ENCODE results near the gene FAM193A.
"Not testable (repeated sequence)": the region's sequence is repeated elsewhere in the genome, so short reads cannot be mapped to it uniquely, and the experiment has no call there.

Gene FAM193A

GRCh38 chr4:2503809-2504208, 32.6 kb upstream of the FAM193A start:
- POLR2A ChIA-PET, result no interaction called here
- CTCF ChIA-PET, result interaction anchor here (1.8 kb wide), 1 partner anchor 284 kb away, joined by 8 read pairs; no protein-coding TSS in a partner anchor
- no peak for DNase-seq (ENCODE audit: low read depth, low spot score)
- no peak overlapping the region for H3K4me3 ChIP-seq (ENCODE audit: low read depth, low read length)
- TF ChIP-seq, protein P1, sequence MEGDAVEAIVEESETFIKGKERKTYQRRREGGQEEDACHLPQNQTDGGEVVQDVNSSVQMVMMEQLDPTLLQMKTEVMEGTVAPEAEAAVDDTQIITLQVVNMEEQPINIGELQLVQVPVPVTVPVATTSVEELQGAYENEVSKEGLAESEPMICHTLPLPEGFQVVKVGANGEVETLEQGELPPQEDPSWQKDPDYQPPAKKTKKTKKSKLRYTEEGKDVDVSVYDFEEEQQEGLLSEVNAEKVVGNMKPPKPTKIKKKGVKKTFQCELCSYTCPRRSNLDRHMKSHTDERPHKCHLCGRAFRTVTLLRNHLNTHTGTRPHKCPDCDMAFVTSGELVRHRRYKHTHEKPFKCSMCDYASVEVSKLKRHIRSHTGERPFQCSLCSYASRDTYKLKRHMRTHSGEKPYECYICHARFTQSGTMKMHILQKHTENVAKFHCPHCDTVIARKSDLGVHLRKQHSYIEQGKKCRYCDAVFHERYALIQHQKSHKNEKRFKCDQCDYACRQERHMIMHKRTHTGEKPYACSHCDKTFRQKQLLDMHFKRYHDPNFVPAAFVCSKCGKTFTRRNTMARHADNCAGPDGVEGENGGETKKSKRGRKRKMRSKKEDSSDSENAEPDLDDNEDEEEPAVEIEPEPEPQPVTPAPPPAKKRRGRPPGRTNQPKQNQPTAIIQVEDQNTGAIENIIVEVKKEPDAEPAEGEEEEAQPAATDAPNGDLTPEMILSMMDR (IDR thresholded peaks at IDR 0.05; ENCODE audit: insufficient read depth, low read length, missing control alignments), result no peak

DNA sequence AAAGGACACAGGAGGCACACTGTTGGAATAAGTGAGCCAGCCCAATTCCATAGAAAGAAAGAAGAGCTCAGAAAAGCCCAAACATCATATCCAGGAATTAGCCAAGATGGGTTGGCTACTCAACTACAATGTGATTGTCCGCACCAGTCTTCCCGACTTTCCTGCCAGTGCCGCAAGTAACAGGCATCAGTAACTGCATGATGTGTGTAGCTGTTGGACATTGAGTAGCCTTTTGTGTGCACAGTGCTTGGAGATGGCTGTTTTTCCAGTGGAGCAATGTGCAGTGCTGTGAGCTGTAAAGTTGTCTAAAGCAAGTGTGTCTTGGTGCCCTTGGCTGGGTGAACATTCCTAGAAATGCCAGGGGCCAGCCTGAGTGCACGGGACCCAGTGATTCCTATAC, 29.2 kb upstream of the FAM193A start:
- DNase-seq (ENCODE audit: low read depth, low spot score), result no peak

GRCh38 chr4:2507855-2508254, 28.6 kb upstream of the FAM193A start:
- H3K4me3 ChIP-seq (ENCODE audit: low read depth, low read length), result no peak overlapping the region
- DNase-seq (ENCODE audit: low read depth, low spot score), result no peak
- CTCF ChIA-PET, result interaction anchor here (0.8 to 1.2 kb wide), 2 partner anchors 13 to 287 kb away, joined by 3 to 4 read pairs; no protein-coding TSS in a partner anchor
- TF ChIP-seq, protein P1 (IDR thresholded peaks at IDR 0.05; ENCODE audit: insufficient read depth, low read length, missing control alignments), result no peak
- POLR2A ChIA-PET, result no interaction called here

More for the DNA sequence above, 29.2 kb upstream of the FAM193A start:
- no peak overlapping the region for H3K4me3 ChIP-seq (ENCODE audit: low read depth, low read length)
- POLR2A ChIA-PET, result no interaction called here
- CTCF ChIA-PET, result interaction anchor here (1.2 kb wide), 1 partner anchor 287 kb away, joined by 4 read pairs; no protein-coding TSS in a partner anchor
- TF ChIP-seq, protein P1 (IDR thresholded peaks at IDR 0.05; ENCODE audit: insufficient read depth, low read length, missing control alignments), result no peak

- ChIA-PET POLR2A (no interaction called here), CTCF (interaction anchor here (1.7 kb wide), 1 partner anchor 291 kb away, joined by 4 read pairs; no protein-coding TSS in a partner anchor)
- no peak overlapping the region for H3K4me3 ChIP-seq (ENCODE audit: low read depth, low read length)
- no peak for DNase-seq (ENCODE audit: low read depth, low spot score)
- TF ChIP-seq, protein P1 (IDR thresholded peaks at IDR 0.05; ENCODE audit: insufficient read depth, low read length, missing control alignments), result no peak
These were observed 25.8 kb upstream of the FAM193A start for GRCh38 chr4:2510351-2511259.

DNA sequence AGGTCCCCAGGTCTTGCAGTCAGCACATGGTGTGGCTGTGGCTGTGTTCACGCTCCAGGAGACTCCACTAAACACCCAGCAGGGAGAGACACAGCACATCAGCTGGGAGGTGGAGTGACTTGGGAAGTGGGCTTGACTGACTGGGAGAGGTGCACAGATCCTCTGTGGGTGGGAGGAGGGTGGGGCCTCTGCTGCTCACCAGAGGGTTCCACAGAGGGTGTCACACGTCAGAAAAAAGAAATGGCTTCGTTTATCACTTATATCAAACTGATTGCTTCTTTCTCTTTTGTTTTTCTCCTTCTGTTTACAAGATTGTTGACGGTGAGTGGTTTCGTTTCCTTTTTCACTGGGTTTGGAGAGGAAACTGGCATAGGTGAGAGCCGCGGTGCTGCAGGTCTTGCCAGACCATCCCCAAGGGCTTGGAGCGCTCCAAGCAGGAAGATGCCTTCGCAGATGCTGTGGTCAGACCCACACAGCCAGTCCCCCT, 24.8 kb upstream of the FAM193A start:
- no peak overlapping the region for H3K4me3 ChIP-seq (ENCODE audit: low read depth, low read length)
- DNase-seq (ENCODE audit: low read depth, low spot score), result no peak
- CTCF ChIA-PET, result no interaction called here
- POLR2A ChIA-PET, result no interaction called here
- TF ChIP-seq, protein P1 (IDR thresholded peaks at IDR 0.05; ENCODE audit: insufficient read depth, low read length, missing control alignments), result no peak

GRCh38 chr4:2512396-2513135, 23.9 kb upstream of the FAM193A start:
- POLR2A ChIA-PET, result no interaction called here
- CTCF ChIA-PET, result no interaction called here
- TF ChIP-seq, protein P1 (IDR thresholded peaks at IDR 0.05; ENCODE audit: insufficient read depth, low read length, missing control alignments), result no peak
- DNase-seq (ENCODE audit: low read depth, low spot score), result no peak
- H3K4me3 ChIP-seq (ENCODE audit: low read depth, low read length), result no peak overlapping the region

GRCh38 chr4:2514193-2514592, 22.3 kb upstream of the FAM193A start:
- POLR2A ChIA-PET; DNase-seq (ENCODE audit: low read depth, low spot score); H3K4me3 ChIP-seq (ENCODE audit: low read depth, low read length); CTCF ChIA-PET: not testable (repeated sequence)

DNA sequence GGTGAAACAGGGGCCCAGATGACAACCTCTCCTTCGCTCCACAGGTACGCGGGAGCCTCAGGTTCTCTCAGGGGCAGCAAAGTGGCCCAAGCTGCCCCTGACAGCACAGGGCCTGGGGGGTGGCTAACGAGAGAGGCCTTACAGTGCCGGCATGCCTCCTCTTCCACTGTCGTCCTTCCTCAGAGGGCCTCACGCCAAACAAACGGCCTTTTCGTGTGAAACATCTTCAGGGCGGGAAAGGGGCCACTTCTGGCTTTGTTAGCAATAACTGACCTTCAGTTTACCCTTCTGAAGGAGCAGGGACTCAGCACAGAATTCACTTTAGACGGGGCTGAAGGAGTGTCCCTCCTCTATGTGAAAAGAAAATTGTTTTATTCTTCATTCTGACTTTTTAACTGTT, 21.5 kb upstream of the FAM193A start:
- H3K4me3 ChIP-seq (ENCODE audit: low read depth, low read length); DNase-seq (ENCODE audit: low read depth, low spot score); POLR2A ChIA-PET; CTCF ChIA-PET: not testable (repeated sequence)

Data from AG04449 (cell line).